H1 (cell line): ENCODE results near the gene TRIOBP. TPM values are rescaled to one million over a fixed set of nuclear protein-coding genes. Genes with fewer than 3 reads are reported as not detected.
A peak's percentile ranks its signal among the peaks of the same experiment; 100 is the strongest.

Experiments used
- CTCF ChIA-PET: fragments of 300-600 bp; sonication (Branson Sonifier 250); formaldehyde crosslinking; loops from one replicate; lab custom pipeline; 2021; ENCODE audit not compliant: partially characterized antibody; lab: Charles Lee
- POLR2A ChIA-PET: fragments of 300-600 bp; sonication (Branson Sonifier 250); formaldehyde crosslinking; loops from one replicate; lab custom pipeline; 2021; ENCODE audit warnings: inconsistent platforms; ENCODE audit not compliant: partially characterized antibody; lab: Charles Lee
- DNase-seq, 2 experiments: peaks; one replicate each; pipeline versions ENCODE4 v3.0.0 to v3.0.0-alpha.2; 2010 to 2022; ENCODE audit warnings: low spot score in 2 of 2, low read depth in 1 of 2, mixed read lengths in 1 of 2
- FAIRE-seq: peaks from 2 replicates; lab custom pipeline; 2011; peaks lifted over from hg19 to GRCh38; lab: Jason Lieb, UNC
- H2AFZ ChIP-seq: 2 replicates; pipeline ENCODE4 v1.8.1; 2012; ENCODE audit warnings: low read length, inconsistent platforms
- H2AK5ac ChIP-seq: 2 replicates; pipeline ENCODE4 v1.6.1; 2013; ENCODE audit warnings: low read depth, low read length
- H2BK120ac ChIP-seq: replicated peaks from 2 replicates; pipeline ENCODE3; 2013; ENCODE audit warnings: low read depth, low read length, inconsistent platforms
- H2BK12ac ChIP-seq: 2 replicates; pipeline ENCODE4 v1.6.1; 2013; ENCODE audit warnings: low read depth, low read length
- H2BK15ac ChIP-seq: 2 replicates; pipeline ENCODE4 v1.6.1; 2013; ENCODE audit warnings: low read length
- H2BK20ac ChIP-seq: 2 replicates; pipeline ENCODE4 v1.6.1; 2013; ENCODE audit warnings: low read length
- H2BK5ac ChIP-seq: 2 replicates; pipeline ENCODE4 v1.6.1; 2013; ENCODE audit warnings: low read depth, low read length
- H3K14ac ChIP-seq: 2 replicates; pipeline ENCODE4 v1.6.1; 2013; ENCODE audit warnings: inconsistent platforms; ENCODE audit not compliant: insufficient read length
- H3K18ac ChIP-seq: 2 replicates; pipeline ENCODE4 v1.6.1; 2013; ENCODE audit warnings: low read length; ENCODE audit errors: extremely low read depth
- H3K23ac ChIP-seq: 2 replicates; pipeline ENCODE4 v1.6.1; 2013; ENCODE audit warnings: inconsistent platforms; ENCODE audit not compliant: insufficient read length
- H3K23me2 ChIP-seq: 2 replicates; pipeline ENCODE4 v1.6.1; 2013; ENCODE audit warnings: low read depth, low read length
- H3K27ac ChIP-seq: 2 replicates; pipeline ENCODE4 v1.6.1; 2011; ENCODE audit warnings: low read depth, low read length, inconsistent platforms
- H3K27me3 ChIP-seq, 4 experiments: replicated peaks in 1 of 4; 1 replicate in 1 of 4; 2 replicates in 3 of 4; pipeline versions ENCODE4 v1.6.1 to v1.8.1; 2011 to 2013; ENCODE audit warnings: low read length in 3 of 4, mild to moderate bottlenecking in 3 of 4, inconsistent platforms in 2 of 4, mixed read lengths in 2 of 4, moderate library complexity in 1 of 4; ENCODE audit not compliant: control insufficient read depth in 3 of 4, insufficient read depth in 3 of 4; ENCODE audit errors: extremely low read depth in 1 of 4
- H3K36me3 ChIP-seq, 4 experiments: 2 replicates each; pipeline versions ENCODE4 v1.6.1 to v1.8.1; 2011 to 2013; ENCODE audit warnings: mild to moderate bottlenecking in 4 of 4, low read length in 3 of 4, moderate library complexity in 2 of 4, control low read depth in 1 of 4, inconsistent platforms in 1 of 4; ENCODE audit not compliant: insufficient read depth in 4 of 4, control insufficient read depth in 2 of 4
- H3K4ac ChIP-seq: replicated peaks from 2 replicates; pipeline ENCODE3; 2013; ENCODE audit warnings: low read length, low read depth, mixed read lengths, inconsistent platforms; ENCODE audit not compliant: insufficient read length
- H3K4me1 ChIP-seq, 4 experiments: replicated peaks in 1 of 4; 1 replicate in 1 of 4; 2 replicates in 3 of 4; pipeline versions ENCODE4 v1.6.1 to v1.8.1; 2011 to 2013; ENCODE audit warnings: low read length in 3 of 4, inconsistent platforms in 2 of 4, mixed read lengths in 1 of 4; ENCODE audit not compliant: insufficient read depth in 4 of 4, control insufficient read depth in 3 of 4
- H3K4me2 ChIP-seq, 2 experiments: 2 replicates each; pipeline versions ENCODE4 v1.6.1 to v1.8.1; 2011 to 2013; ENCODE audit warnings: low read depth in 2 of 2, low read length in 2 of 2, control low read depth in 1 of 2, inconsistent platforms in 1 of 2, mild to moderate bottlenecking in 1 of 2; ENCODE audit not compliant: insufficient read depth in 1 of 2
- H3K4me3 ChIP-seq, 4 experiments: fragments of 200-600, 300-600 bp in 1 of 4; sonication (generic), shearing (Covaris generic), sonication (Bioruptor Twin) in 1 of 4; 2 replicates each; pipeline versions ENCODE4 v1.5.1 to v1.8.1; 2011 to 2016; ENCODE audit warnings: low read length in 4 of 4, low read depth in 3 of 4, control low read depth in 2 of 4, inconsistent platforms in 2 of 4, mild to moderate bottlenecking in 2 of 4, mixed read lengths in 1 of 4, moderate library complexity in 1 of 4; ENCODE audit not compliant: insufficient read depth in 2 of 4; ENCODE audit errors: extremely low read depth in 1 of 4
- H3K56ac ChIP-seq: replicated peaks from 2 replicates; pipeline ENCODE3; 2013; ENCODE audit warnings: low read depth, mild to moderate bottlenecking, mixed read lengths, low read length, inconsistent platforms; ENCODE audit not compliant: insufficient read length
- H3K79me1 ChIP-seq: 2 replicates; pipeline ENCODE4 v1.6.1; 2013; ENCODE audit warnings: low read depth, low read length, control low read depth
- H3K79me2 ChIP-seq, 2 experiments: 2 replicates each; pipeline versions ENCODE4 v1.6.1 to v1.8.1; 2012 to 2013; ENCODE audit warnings: low read length in 2 of 2, mild to moderate bottlenecking in 2 of 2, inconsistent platforms in 1 of 2; ENCODE audit not compliant: insufficient read depth in 2 of 2, control insufficient read depth in 1 of 2
- H3K9ac ChIP-seq, 4 experiments: replicated peaks in 1 of 4; 1 replicate in 1 of 4; 2 replicates in 3 of 4; pipeline versions ENCODE4 v1.6.1 to v1.8.1; 2011 to 2013; ENCODE audit warnings: low read depth in 3 of 4, low read length in 3 of 4, control low read depth in 2 of 4, mild to moderate bottlenecking in 2 of 4, moderate library complexity in 2 of 4, inconsistent platforms in 1 of 4; ENCODE audit errors: extremely low read depth in 1 of 4
- H3K9me3 ChIP-seq, 2 experiments: 2 replicates each; pipeline versions ENCODE4 v1.6.1 to v1.8.1; 2012 to 2013; ENCODE audit warnings: mild to moderate bottlenecking in 2 of 2, moderate library complexity in 2 of 2, control low read depth in 1 of 2, inconsistent platforms in 1 of 2, low read depth in 1 of 2, low read length in 1 of 2, mixed read lengths in 1 of 2; ENCODE audit not compliant: insufficient read depth in 2 of 2
- H4K20me1 ChIP-seq, 2 experiments: replicated peaks in 1 of 2; 2 replicates each; pipeline versions ENCODE3 to v1.8.1; 2011 to 2013; ENCODE audit warnings: inconsistent platforms in 2 of 2, low read length in 2 of 2, mild to moderate bottlenecking in 1 of 2; ENCODE audit not compliant: insufficient read depth in 2 of 2, control insufficient read depth in 1 of 2
- H4K5ac ChIP-seq: 2 replicates; pipeline ENCODE4 v1.6.1; 2013; ENCODE audit warnings: low read length, low read depth, mixed read lengths, inconsistent platforms; ENCODE audit not compliant: insufficient read length
- H4K8ac ChIP-seq: 2 replicates; pipeline ENCODE4 v1.8.0; 2013; ENCODE audit warnings: mild to moderate bottlenecking, moderate library complexity, low read length, inconsistent platforms; ENCODE audit not compliant: insufficient read depth; ENCODE audit errors: extremely low read depth
- H4K91ac ChIP-seq: replicated peaks from 2 replicates; pipeline ENCODE3; 2013; ENCODE audit warnings: low read length, mixed read lengths, inconsistent platforms; ENCODE audit not compliant: insufficient read length
- EZH2 ChIP-seq: fragments of 200-600 bp; sonication (generic); IDR thresholded peaks from 2 replicates; pipeline ENCODE4 v1.7.1; 2012; ENCODE audit warnings: low read depth, mild to moderate bottlenecking, moderate library complexity, low read length, inconsistent platforms; ENCODE audit not compliant: severe bottlenecking
- HDAC2 ChIP-seq, 2 experiments: fragments of 300-600 bp in 1 of 2; sonication (generic) in 1 of 2; IDR thresholded peaks; 2 replicates each; pipeline ENCODE4 v1.6.1; 2011 to 2012; ENCODE audit warnings: low read depth in 2 of 2, low read length in 2 of 2, mild to moderate bottlenecking in 2 of 2, moderate library complexity in 2 of 2, borderline replicate concordance in 1 of 2, inconsistent platforms in 1 of 2
- KDM4A ChIP-seq: IDR thresholded peaks from one replicate; pipeline ENCODE4 v1.7.1; 2012; ENCODE audit warnings: low read depth, mild to moderate bottlenecking, moderate library complexity, low read length, inconsistent platforms; ENCODE audit not compliant: severe bottlenecking
- MAFK ChIP-seq: IDR thresholded peaks from 2 replicates; pipeline ENCODE4 v1.6.1; 2012; ENCODE audit warnings: low read depth, mild to moderate bottlenecking, improper control_type of control experiment, low read length
- POLR2A ChIP-seq, 2 experiments: IDR thresholded peaks; 1 replicate in 1 of 2; 2 replicates in 1 of 2; pipeline ENCODE4 v1.6.1; 2011; ENCODE audit warnings: low read depth in 2 of 2, low read length in 2 of 2, mild to moderate bottlenecking in 2 of 2; ENCODE audit errors: control extremely low read depth in 1 of 2
- POU5F1 ChIP-seq: IDR thresholded peaks from 2 replicates; pipeline ENCODE4 v1.6.1; 2011; ENCODE audit warnings: low read depth, mild to moderate bottlenecking, low read length, moderate library complexity
- RAD21 ChIP-seq, 2 experiments: IDR thresholded peaks in 1 of 2; conservative IDR thresholded peaks in 1 of 2; 2 replicates each; pipeline ENCODE4 v1.6.1; 2011; ENCODE audit warnings: low read depth in 2 of 2, low read length in 2 of 2, improper control_type of control experiment in 1 of 2, inconsistent platforms in 1 of 2, mild to moderate bottlenecking in 1 of 2, moderate library complexity in 1 of 2
- RXRA ChIP-seq: IDR thresholded peaks from 2 replicates; pipeline ENCODE4 v1.6.1; 2011; ENCODE audit warnings: low read depth, mild to moderate bottlenecking, low read length, moderate library complexity; ENCODE audit not compliant: insufficient read depth
- SIN3A ChIP-seq, 2 experiments: IDR thresholded peaks in 1 of 2; conservative IDR thresholded peaks in 1 of 2; 2 replicates each; pipeline ENCODE4 v1.6.1; 2011 to 2012; ENCODE audit warnings: low read length in 2 of 2, improper control_type of control experiment in 1 of 2, low read depth in 1 of 2, mild to moderate bottlenecking in 1 of 2
- SP2 ChIP-seq: IDR thresholded peaks from 2 replicates; pipeline ENCODE4 v1.6.1; 2012; ENCODE audit warnings: mild to moderate bottlenecking, low read length, inconsistent platforms
- WGBS, 2 experiments: shearing (Covaris generic) in 1 of 2; methylation state at CpG; one replicate each; pipeline versions ENCODE4 v1.1.6 to v1.1.7; 2013 to 2015; ENCODE audit warnings: low lambda C conversion rate in 2 of 2, mixed read lengths in 2 of 2, inconsistent platforms in 1 of 2, low coverage in 1 of 2, missing lambda C conversion rate in 1 of 2; ENCODE audit not compliant: insufficient replicate concordance in 2 of 2, insufficient coverage in 1 of 2, insufficient read length in 1 of 2; ENCODE audit errors: extremely low coverage in 1 of 2, missing lambda C conversion rate in 1 of 2; 5-methylcytosine and 5-hydroxymethylcytosine counted together
- polyA plus RNA-seq, 7 experiments: library from polyadenylated mRNA; depleted of rRNA in 3 of 7; stranded (reverse) in 5 of 7; unstranded in 2 of 7; fragments of >200 nt in 5 of 7; fragments of 200-250 nt in 2 of 7; gene quantifications; 1 replicate in 5 of 7; 2 replicates in 1 of 7; 4 replicates in 1 of 7; pipeline versions ENCODE4 v1.2.1 to v1.2.3, GENCODE V29; 2011 to 2013; ENCODE audit warnings: missing spikeins in 2 of 7, mixed read lengths in 2 of 7
- total RNA-seq: library from RNA; stranded (reverse); fragmentation: NEBNext Ultra II Directional; extraction: Animal tissue kit (Norgen Biotek cat#: 25700); gene quantifications from 2 replicates; pipeline ENCODE4 v1.2.1, GENCODE V29; 2021
- TF ChIP-seq, protein P1 (sequence below): IDR thresholded peaks from 2 replicates; pipeline ENCODE4 v1.6.1; 2012; ENCODE audit warnings: inconsistent platforms

TRIOBP gene
- total and polyA plus RNA-seq, 2 of the 8 experiments (the other 6 are each of a cell fraction or from before 2014, with no cell fraction given): 18.2 to 27.3 TPM

DNA sequence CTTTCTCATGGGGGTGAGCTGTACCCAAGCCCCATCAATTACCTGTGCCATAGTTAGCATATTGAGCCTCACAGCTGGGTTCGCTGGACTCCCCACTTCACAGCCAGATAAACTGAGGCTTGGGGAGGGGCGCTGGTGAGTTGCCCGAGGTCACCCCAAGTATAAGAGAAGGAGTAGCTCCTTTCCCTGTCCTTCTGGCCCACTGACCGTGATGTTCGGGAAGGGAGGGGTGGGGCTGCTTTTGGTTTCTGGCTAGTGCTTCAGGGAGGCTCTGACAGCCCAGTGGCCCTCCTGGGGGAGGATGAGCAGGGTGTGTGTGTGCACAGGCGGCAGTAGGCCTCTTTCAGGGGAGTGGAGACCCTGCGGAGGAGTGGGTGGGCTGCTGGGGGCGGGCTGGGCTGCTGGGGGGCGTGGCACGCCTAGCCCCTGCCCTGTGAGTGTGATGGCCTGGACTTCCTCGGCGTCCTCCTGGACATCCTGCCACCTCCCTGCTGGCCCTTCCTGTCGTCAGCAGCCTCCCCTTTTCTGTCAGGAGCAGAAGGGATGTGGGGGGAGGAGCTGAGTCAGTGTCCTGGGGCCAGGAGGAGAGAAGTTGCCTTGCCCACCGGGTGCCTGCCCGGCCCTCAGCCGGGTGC lies 50.3 kb downstream of the TRIOBP start:
- Histone ChIP-seq H4K8ac (peak overlapping the region; percentile 23; the same call in 1 of the 2 replicates), H2BK120ac (no peak overlapping the region), H2BK12ac (no peak overlapping the region), H4K5ac (no peak overlapping the region), H4K91ac (no peak overlapping the region), H2AFZ (no peak overlapping the region), H3K23ac (no peak overlapping the region), H2BK15ac (no peak overlapping the region), H3K4me1 (peaks cover 0 to 20% (median 10%) of the 10 kb centered on the region in 4 experiments; a peak in 6 of 7 replicates), H3K14ac (no peak overlapping the region), H3K79me2 (peaks cover 0 to 3% of the 10 kb centered on the region in 2 experiments; a peak in 1 of 4 replicates), H3K79me1 (peaks cover 3% of the 10 kb centered on the region; the same call in 1 of the 2 replicates), H3K18ac (peak overlapping the region; percentile 78), H3K9me3 (no peaks in the 10 kb centered on the region), H3K27me3 (peaks cover 0 to 21% (median 10%) of the 10 kb centered on the region in 4 experiments; a peak in 4 of 7 replicates), H2BK20ac (no peak overlapping the region), H3K4me3 (peak overlapping the region; percentile 72 to 93 (median 72)), H2AK5ac (no peak overlapping the region), H2BK5ac (no peak overlapping the region), H3K56ac (no peak overlapping the region), H3K27ac (peak overlapping the region; percentile 77; the same call in 1 of the 2 replicates), H4K20me1 (peaks cover 9 to 25% of the 10 kb centered on the region in 2 experiments), H3K36me3 (peaks cover 0 to 1% (median under 1%) of the 10 kb centered on the region in 4 experiments; a peak in 2 of 8 replicates), H3K9ac (peak overlapping the region in 3 of 4 experiments; percentile 35 to 71 (median 65); a peak in 2 of 7 replicates), H3K4me2 (peak overlapping the region; percentile 93 to 99), H3K23me2 (peaks cover 15% of the 10 kb centered on the region), H3K4ac (peak overlapping the region; percentile 47)
- ChIA-PET CTCF (interaction anchor here (0.6 to 2.5 kb wide), 6 partner anchors 11 to 140 kb away, joined by 3 to 12 read pairs (median 3); no protein-coding TSS in a partner anchor), POLR2A (interaction anchor here (0.9 to 5.0 kb wide), 13 partner anchors 9 to 122 kb away, joined by 3 to 24 read pairs (median 4); partner anchors contain the start of gene GCAT)
- WGBS, 2 experiments: 51% methylated on average over 14 of the region's 16 CpGs; no CpG with 5 or more reads in 1 of the 2 experiments
- no peak for DNase-seq
- FAIRE-seq: no peak
- no peak for TF ChIP-seq POLR2A (IDR thresholded peaks at IDR 0.05; ENCODE audit: control extremely low read depth in 1 of 2, low read depth in 2 of 2, low read length in 2 of 2)
- TF ChIP-seq EZH2: no peak
- TF ChIP-seq HDAC2 (IDR thresholded peaks at IDR 0.05; ENCODE audit: borderline replicate concordance in 1 of 2, low read depth in 2 of 2, low read length in 2 of 2): no peak
- TF ChIP-seq, protein P1, sequence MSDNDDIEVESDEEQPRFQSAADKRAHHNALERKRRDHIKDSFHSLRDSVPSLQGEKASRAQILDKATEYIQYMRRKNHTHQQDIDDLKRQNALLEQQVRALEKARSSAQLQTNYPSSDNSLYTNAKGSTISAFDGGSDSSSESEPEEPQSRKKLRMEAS: no peak
- no peak for TF ChIP-seq SIN3A (conservative IDR thresholded peaks at IDR 0.05 in 1 of 2, IDR thresholded peaks at IDR 0.05 in 1 of 2; ENCODE audit: low read depth in 1 of 2, low read length in 2 of 2)
- TF ChIP-seq SP2: no peak
- no peak for TF ChIP-seq POU5F1
- no peak for TF ChIP-seq MAFK
- no peak for TF ChIP-seq KDM4A
- no peak for TF ChIP-seq RXRA
- TF ChIP-seq RAD21 (IDR thresholded peaks at IDR 0.05 in 1 of 2, conservative IDR thresholded peaks at IDR 0.05 in 1 of 2; ENCODE audit: low read depth in 2 of 2, low read length in 2 of 2): no peak
